Measurements from ENCODE around the gene FGF7. TPM values are rescaled to one million over a fixed set of nuclear protein-coding genes. Genes with fewer than 3 reads are reported as not detected.

The FGF7 gene
- total RNA-seq, 2 experiments from 2014 or later = not detected

DNA sequence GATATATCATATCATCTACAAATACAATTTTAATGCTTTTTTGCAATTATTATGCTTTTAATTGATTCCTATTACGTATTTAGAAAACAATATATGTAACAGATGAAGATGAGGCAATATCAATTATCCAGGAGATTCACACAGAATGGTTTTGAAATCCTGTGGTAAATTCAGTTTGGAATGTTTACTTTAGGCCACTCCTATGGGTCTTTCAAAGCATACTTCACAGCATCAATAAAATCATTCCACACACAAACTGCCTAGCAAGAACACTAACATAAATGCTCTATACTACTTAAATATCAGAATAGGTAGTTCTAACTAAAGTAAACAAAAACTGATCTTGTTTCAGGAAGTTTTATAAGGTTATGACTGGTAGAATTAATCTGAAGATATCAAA lies 107.0 kb downstream of the FGF7 start:
- POLR2A ChIA-PET = no interaction called here
- intact Hi-C loops (cut with DNase I, micrococcal nuclease) = no loop called here

More for the DNA sequence above, 107.0 kb downstream of the FGF7 start:
- no peak overlapping the region for H3K4me3 ChIP-seq (ENCODE audit: low read length)
- Mint-ChIP-seq H3K27ac (no peak overlapping the region), H3K27me3 (no peaks in the 10 kb centered on the region), H3K4me1 (ENCODE audit: low read depth) (no peaks in the 10 kb centered on the region), H3K9me3 (peaks cover 15% of the 10 kb centered on the region), H3K4me3 (no peak overlapping the region), H3K36me3 (ENCODE audit: low read depth) (no peaks in the 10 kb centered on the region)
- DNase-seq (no peak), ATAC-seq (ENCODE audit: poor library complexity) (no peak)
- peaks cover 0 to 16% of the 10 kb centered on the region in 2 experiments for H3K9me3 ChIP-seq (ENCODE audit: control insufficient read depth in 1 of 2, insufficient read depth in 1 of 2, low read length in 2 of 2)
- H3K27ac ChIP-seq (ENCODE audit: low read depth in 1 of 2, low read length in 2 of 2) = no peak overlapping the region
- H3K36me3 ChIP-seq (ENCODE audit: insufficient read depth, low read length) = no peaks in the 10 kb centered on the region
- no peaks in the 10 kb centered on the region for H3K27me3 ChIP-seq (ENCODE audit: control insufficient read depth in 1 of 2, insufficient read depth in 2 of 2, low read length in 2 of 2)
- no peak for TF ChIP-seq CTCF (IDR thresholded peaks at IDR 0.05)
- CTCF ChIA-PET = no interaction called here
- H3K4me1 ChIP-seq (ENCODE audit: insufficient read depth, low read length) = no peaks in the 10 kb centered on the region

Other genes starting within 250 kb of the FGF7 start
- 1 to 10 TPM; 3.0 to 4.4 TPM for gene FAM227B, start 197.6 kb downstream of the FGF7 start, total RNA-seq
- gene DTWD1, start 197.8 kb downstream of the FGF7 start, total RNA-seq = 10 to 100 TPM; 10.1 to 10.2 TPM